HL-60 (cell line): ENCODE measurements around the gene FIG4.

Experiments used
- DNase-seq, 2 experiments: peaks; one replicate each; pipeline ENCODE4 v3.0.0-alpha.2; 2010 to 2020; ENCODE audit warnings: low read depth in 1 of 2, low spot score in 1 of 2
- H3K27ac ChIP-seq: fragments of 250-450 bp; sonication (Bioruptor Pico); replicated peaks from 2 replicates; pipeline ENCODE4 v1.5.1; 2020; ENCODE audit warnings: mild to moderate bottlenecking, moderate library complexity
- H3K27me3 ChIP-seq: fragments of 250-450 bp; sonication (Bioruptor Pico); 2 replicates; pipeline ENCODE4 v1.5.1; 2021; ENCODE audit warnings: mild to moderate bottlenecking, moderate library complexity; ENCODE audit not compliant: insufficient read depth, poor library complexity, severe bottlenecking
- H3K4me3 ChIP-seq: replicated peaks from 2 replicates; pipeline ENCODE4 v1.5.1; 2011; ENCODE audit warnings: mild to moderate bottlenecking, control low read depth, low read length; ENCODE audit not compliant: insufficient read depth
- CTCF ChIP-seq: IDR thresholded peaks from one replicate; pipeline ENCODE4 v1.5.1; 2011; ENCODE audit warnings: low read length, control low read depth, inconsistent platforms; ENCODE audit not compliant: insufficient read depth
- GABPA ChIP-seq: IDR thresholded peaks from 2 replicates; pipeline ENCODE4 v1.6.1; 2012; ENCODE audit warnings: low read depth
- POLR2AphosphoS5 ChIP-seq: IDR thresholded peaks from 2 replicates; pipeline ENCODE4 v1.6.1; 2012; ENCODE audit warnings: low read depth
- REST ChIP-seq: IDR thresholded peaks from 2 replicates; pipeline ENCODE4 v1.6.1; 2012; ENCODE audit warnings: low read depth; ENCODE audit not compliant: insufficient replicate concordance
- SPI1 ChIP-seq: IDR thresholded peaks from 2 replicates; pipeline ENCODE4 v1.6.1; 2012; ENCODE audit warnings: low read depth, mild to moderate bottlenecking, borderline replicate concordance

The FIG4 gene

DNA sequence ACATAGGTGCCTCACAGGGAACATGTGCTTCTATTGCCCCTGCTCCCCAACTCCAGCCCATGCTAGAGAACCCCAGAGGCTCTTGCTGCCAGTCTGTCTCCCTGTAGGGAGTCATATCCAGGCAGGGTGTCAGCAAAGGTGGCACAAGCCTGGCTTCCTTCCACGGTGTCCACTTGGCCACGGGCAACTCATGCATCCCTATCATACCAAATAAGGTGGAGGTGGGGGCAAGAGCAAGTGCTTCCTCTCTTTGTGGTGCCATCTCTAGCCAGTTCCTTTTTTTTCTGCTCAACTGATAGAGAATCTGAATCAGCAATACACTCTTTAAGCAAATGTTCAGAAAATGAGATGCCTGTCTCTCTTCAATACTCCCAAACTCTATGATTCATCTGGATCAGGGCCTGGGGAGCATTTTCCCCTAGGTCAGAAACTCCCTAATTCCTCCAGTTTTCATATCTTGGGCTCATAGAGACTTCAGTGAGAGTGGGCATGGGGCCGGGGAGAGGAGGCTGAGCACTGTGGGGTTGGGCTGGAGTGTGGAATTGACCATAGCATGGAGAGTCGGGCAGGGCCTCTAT, 182.0 kb downstream of the FIG4 start:
- DNase-seq, result peak in 1 of 2 experiments; percentile 67
- Histone ChIP-seq H3K27ac (no peak overlapping the region; the same call in 1 of the 2 replicates), H3K27me3 (no peaks in the 10 kb centered on the region)

DNA sequence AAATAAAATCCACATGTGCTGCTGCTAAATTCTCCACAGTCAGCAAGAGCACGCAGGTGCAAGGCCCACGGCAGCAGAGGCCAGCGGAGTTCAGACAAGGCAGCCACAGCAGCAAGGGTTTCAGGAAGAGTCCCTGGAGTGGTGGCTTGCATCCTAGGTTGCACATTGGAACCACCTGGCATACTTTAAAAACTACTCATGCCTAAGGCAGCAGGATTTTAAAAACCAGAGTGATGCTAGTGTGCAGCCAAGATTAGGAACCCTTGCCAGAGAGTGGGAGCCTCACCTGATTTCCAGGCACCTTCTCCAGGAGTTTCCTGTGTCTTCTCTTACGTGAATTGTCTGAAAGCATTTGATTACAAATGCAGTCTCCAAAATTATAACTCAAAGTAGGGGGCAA, 183.0 kb downstream of the FIG4 start:
- TF ChIP-seq SPI1, result no peak
- no peak for TF ChIP-seq CTCF
- no peak for TF ChIP-seq REST
- no peak for TF ChIP-seq GABPA
- no peak for TF ChIP-seq POLR2AphosphoS5
- DNase-seq, result no peak
- no peak overlapping the region for H3K27ac ChIP-seq
- H3K27me3 ChIP-seq, result no peaks in the 10 kb centered on the region
- no peak overlapping the region for H3K4me3 ChIP-seq

More for the DNA sequence above, 182.0 kb downstream of the FIG4 start:
- no peak overlapping the region for H3K4me3 ChIP-seq
- TF ChIP-seq REST, result no peak
- TF ChIP-seq SPI1, result peak; percentile 99

GRCh38 chr6:109874621-109875020, 183.5 kb downstream of the FIG4 start:
- TF ChIP-seq GABPA (no peak), REST (no peak), SPI1 (no peak), CTCF (no peak), POLR2AphosphoS5 (no peak)
- no peak for DNase-seq
- no peak overlapping the region for H3K27ac ChIP-seq
- no peaks in the 10 kb centered on the region for H3K27me3 ChIP-seq
- H3K4me3 ChIP-seq, result no peak overlapping the region
